Skeletal muscle cell (primary cell): ENCODE data around the gene CTSW.
A peak's percentile ranks its signal among the peaks of the same experiment; 100 is the strongest.

ENCODE experiments used
- DNase-seq: peaks from one replicate; pipeline ENCODE4 v3.0.0-alpha.2; 2010; ENCODE audit warnings: low read depth
- H3K4me3 ChIP-seq: 2 replicates; pipeline ENCODE4 v1.5.1; 2011; ENCODE audit warnings: low read depth, mild to moderate bottlenecking, control low read depth, low read length, moderate library complexity

CTSW gene

DNA sequence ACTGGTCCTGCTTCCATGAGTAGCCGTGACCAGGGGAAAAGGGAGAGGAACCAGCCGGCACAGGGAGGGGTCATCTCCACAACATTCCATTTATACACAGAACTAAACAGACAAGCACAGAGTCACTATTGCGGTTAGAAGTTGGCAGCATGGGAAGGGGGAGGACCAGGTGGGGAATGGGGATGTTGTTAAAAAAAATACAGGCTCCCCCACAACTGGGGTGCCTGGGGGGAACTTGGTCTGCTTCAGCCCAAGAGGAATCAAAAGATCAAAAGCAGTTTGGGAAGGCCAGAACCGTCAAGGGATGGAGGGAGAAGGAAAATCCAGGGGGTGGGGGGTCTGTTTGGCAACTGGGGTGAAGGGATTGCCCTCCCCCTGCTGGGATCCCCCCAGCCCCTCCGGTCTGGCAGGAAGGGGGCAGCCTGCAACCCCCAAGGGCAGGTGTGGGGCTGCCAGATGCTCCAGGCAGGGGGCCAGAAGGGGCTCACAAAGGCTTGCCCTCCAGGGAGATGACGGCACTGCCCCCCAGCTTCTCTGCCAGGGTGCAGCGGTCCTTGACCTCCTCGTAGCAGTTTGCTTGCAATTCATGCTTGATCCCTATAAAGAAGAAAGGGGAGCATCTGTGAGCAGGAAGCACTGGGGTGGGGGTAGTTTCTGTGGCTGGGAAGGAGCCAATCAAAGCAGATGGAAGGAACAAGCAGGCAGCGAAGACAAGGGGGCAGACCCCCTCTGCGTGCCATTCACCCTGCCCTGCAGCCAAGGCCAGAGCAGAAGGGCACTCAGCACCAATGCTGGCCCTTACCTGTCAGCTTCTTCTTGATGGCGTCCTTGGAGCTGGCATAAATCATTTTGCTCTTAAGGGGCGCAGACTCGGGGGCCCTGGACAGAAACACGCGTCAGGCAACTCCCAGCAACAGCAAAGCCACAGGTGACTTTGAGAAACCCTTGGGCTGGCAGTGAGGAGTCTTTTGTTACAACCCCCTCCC is 24.5 kb upstream of the CTSW start:
- no peak overlapping the region for H3K4me3 ChIP-seq
- DNase-seq, result no peak

DNA sequence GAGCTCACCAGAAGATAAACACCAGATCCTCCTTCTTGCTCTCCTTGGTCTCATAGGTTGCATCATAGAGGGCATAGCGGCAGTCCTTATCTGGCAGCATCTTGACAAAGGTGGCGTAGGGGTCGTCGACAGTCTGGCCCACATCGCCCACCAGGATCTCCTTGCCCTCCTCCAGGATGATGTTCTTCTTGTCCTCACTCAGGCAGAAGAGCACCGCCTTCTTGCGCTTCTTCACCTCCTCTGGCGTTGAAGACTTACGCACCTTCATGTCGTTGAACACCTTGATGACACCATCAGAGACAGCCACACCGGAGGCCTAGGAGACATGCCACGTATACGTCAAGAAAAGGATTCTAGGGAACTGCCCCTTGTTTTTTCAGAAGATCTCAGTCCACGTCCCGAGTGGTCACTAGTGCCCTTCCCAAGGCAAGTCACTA is 23.7 kb upstream of the CTSW start:
- peak overlapping the region; percentile 97 for H3K4me3 ChIP-seq
- DNase-seq, result no peak

DNA sequence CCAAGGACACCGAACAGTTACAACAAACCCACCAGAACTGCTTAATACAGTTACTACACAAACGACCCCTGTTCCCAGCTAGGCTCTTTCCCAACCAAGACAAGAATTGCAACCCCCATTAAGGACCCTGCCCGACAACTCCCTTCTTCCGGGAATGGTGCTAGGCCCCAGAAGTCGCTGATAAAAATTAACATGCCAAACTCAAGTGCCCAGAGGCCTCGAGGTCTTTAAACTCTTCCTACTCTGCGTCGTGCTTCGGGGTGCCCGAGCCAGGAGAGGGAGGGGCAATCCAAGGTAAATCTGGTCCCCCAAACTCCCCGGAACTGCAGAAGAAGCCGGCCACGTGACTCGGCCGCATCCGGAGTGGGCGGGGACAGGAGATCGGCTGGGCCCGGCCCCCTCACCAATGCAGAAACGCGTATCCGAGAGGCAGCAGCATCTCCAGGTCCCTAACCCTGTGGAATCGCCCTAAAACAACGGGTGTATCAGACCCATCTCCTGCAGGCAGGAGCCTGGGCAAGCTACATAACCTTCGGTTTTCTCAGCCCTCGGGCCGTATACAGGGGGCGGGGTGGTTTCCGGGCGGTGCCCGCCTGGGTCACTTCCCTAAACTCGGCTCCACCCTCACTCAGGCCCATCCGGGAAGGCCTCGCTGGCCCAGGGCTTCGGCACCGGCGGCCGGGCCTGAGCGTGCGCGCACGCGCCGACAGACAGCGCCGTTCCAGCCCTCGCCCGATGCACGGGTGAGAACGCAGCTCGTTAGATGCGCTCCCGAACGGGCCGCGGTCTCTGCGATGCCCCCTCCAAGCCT is 22.7 kb upstream of the CTSW start:
- DNase-seq, result no peak

DNA sequence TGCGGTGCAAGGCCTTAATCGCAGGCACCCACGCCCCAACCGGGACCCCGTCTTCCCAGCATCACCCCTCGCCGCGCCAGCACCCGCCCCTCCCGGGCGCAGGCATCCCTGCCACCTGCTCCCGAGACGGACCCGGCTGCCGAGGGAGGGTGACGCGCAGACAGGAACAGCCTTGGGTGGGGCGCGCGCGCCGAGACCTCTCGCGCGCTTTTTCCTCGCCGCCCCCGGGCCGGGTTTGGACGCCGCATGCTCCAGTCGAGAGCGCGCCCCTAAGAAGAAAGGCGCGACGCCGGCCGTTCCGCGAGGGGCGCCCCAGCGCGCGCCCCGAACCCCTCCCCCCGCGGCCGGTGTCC is 22.2 kb upstream of the CTSW start:
- DNase-seq, result no peak
- peak overlapping the region; percentile 97 for H3K4me3 ChIP-seq

More for the DNA sequence above, 22.7 kb upstream of the CTSW start:
- peak overlapping the region; percentile 97 for H3K4me3 ChIP-seq

DNA sequence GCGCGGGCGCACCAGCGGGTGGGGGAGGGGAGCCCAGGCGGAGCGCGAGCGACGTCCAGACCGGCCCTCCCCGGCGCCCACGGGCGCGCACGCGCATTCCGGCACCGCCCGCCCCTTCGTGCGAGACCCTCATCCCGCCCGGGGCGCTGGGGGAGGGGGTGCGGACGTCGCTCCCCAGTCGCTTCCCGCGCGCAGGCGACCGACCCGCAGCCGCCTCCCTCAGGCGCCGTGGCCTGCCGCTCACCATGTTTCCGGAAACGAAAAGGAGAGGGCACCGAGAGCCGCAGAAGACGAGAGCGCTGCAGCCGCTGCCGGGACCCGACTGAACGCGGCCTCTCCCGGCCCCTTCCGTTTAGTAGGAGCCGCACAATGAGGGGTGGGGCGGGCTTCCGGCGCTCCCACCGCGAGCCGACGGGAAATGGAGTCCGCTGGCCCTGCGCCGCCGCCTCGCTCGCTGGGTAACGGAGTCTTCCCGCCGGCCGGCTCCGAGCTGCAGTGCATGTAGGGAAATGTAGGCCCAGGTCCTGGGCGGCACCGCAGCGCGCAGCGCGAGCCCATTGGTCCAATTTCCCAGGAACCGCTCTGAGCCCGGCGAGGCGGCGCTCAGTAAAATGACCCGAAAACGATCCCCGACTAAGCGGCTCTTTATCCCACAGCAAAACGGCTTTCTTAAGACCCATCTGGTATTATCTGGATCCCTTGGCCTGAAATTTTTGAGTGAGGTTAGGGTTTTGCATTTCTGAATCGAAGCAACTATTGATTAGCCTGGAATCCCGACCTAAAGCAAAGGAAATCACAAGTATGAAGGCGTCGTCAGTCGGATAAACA is 21.6 kb upstream of the CTSW start, which contains the start of gene CFL1:
Gene CFL1, minus strand, starts transcription at position 328 of the 828 bp plus-strand sequence. Its CDS starts 81 bp downstream, at position 247.
- DNase-seq, result peak; percentile 93
- H3K4me3 ChIP-seq, result peak within 1 kb of the TSS; percentile 97

DNA sequence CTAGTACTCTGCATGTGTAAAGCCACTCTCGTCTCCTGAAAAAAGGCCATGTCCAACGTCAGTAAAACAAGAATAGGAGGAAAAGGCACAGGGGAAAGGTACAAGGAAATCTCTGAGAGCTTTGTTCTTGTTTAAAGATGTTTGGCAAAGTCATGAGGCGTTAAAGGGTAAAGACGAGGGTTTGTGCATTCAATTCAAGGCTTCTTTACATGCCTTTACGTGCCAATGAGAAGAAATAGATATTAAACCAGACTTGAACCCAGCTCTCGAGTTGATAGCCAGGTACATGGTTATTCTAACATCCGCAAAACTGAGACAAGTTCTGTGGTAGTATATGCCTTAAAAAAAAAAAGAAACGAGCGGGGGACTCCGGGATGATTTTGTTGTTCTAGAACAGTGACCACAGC is 21.0 kb upstream of the CTSW start:
- peak overlapping the region; percentile 97 for H3K4me3 ChIP-seq
- no peak for DNase-seq

DNA sequence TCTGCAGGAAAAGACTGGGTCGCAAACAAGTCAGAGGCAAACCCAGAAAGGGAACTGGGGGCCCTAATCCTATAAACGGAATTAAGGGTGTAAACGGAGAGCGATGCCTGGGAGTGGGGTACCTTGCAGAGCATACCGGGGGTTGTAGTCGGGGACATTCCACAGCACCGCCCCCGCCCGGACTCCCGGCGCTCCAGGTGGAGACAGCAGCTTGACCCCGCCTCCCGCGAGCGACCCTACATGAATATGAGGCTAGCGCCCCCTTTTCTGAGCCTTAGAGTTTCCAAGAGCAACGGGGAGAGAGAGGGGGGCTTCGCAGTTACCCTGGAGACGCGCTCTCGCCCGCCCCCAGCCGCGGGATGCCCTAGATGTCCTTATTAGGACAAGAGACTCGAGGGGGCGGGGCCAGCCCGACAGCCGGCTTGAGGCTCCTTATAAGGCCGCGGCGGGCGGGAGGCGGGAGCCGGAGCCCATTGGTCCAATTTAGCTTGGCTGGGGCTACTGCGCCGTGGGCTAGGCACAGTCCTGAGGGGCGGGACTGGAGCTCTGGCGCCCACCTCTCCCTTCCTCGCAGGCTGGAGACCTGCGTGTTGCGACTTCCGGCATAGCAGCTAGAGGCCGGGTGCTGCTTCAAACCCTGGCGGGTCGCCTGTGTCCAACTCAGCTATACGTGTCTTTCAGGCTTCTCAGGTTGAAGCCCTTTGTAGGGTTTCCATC is 20.4 kb upstream of the CTSW start:
- H3K4me3 ChIP-seq, result peak overlapping the region; percentile 97
- DNase-seq, result peak; percentile 94

DNA sequence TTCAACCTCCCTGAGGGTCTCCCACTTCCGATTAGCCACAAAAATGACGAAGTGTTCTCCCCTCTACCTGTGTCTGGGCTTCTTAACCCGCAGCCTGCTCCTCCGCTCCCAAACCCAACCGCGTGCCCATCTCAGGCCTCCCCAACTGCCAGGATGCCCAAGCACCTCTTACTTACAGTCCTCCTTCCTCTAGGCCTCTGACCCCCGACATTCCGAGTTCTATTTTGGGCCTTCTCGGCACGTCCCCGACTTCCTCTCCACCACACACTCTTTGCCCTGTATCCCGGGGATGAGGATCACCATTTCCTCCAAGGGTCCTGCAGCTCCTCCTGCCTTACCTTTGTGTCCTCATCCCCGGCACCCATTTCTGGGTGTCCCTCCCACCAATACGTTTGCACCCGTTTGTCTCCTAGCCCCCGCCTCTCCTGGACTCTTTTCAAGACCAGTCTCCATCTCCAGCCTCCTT is 19.8 kb upstream of the CTSW start:
- no peak for DNase-seq
- H3K4me3 ChIP-seq, result peak overlapping the region; percentile 97

DNA sequence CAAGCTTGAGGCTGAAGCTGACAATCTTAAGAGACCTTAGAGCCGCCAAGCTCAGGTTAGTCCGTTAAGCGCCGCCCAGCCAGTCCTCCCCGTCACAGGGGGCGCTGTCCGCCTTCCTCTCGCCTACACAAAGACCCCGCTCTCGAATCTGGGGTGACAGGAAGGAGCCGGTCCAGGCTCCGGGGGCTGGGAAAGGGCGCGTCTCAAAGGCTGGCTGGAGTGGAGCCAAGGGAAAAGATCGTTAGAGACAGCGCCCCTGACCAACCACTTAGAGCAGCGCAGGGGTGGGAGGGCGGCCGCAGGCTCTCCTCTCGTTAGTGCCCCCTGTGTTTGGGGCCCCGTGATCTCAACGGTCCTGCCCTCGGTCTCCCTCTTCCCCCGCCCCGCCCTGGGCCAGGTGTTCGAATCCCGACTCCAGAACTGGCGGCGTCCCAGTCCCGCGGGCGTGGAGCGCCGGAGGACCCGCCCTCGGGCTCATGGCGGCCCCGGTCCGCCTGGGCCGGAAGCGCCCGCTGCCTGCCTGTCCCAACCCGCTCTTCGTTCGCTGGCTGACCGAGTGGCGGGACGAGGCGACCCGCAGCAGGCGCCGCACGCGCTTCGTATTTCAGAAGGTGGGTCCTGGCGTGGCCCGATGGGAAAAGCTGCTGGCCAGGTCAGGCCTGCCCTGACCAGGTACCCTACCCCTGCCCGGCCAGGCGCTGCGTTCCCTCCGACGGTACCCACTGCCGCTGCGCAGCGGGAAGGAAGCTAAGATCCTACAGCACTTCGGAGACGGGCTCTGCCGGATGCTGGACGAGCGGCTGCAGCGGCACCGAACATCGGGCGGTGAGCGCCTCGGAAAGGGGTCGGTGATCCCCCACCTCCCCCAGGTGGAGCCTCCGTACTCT is 19.1 kb upstream of the CTSW start, which contains the start of gene MUS81:
Gene MUS81, plus strand, starts transcription at position 156 of the 887 bp plus-strand sequence. Its CDS starts 321 bp downstream, at position 477.
- DNase-seq, result peak; percentile 95
- peak within 1 kb of the TSS; percentile 97 for H3K4me3 ChIP-seq

DNA sequence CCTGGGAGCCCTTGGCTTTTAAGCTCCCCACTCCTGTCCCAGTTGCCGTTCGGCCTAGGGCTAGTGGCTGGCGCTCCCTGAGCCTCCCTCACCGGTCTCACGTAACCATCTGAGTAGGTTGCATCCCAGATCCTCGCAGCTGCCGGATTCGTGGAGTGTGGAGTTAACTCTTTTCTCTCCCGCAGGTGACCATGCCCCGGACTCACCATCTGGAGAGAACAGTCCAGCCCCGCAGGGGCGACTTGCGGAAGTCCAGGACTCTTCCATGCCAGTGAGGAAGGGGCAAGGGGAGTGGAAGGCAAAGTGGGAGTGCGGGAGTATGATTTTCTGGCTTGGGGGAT is 18.5 kb upstream of the CTSW start:
- DNase-seq, result no peak
- H3K4me3 ChIP-seq, result peak overlapping the region; percentile 97

DNA sequence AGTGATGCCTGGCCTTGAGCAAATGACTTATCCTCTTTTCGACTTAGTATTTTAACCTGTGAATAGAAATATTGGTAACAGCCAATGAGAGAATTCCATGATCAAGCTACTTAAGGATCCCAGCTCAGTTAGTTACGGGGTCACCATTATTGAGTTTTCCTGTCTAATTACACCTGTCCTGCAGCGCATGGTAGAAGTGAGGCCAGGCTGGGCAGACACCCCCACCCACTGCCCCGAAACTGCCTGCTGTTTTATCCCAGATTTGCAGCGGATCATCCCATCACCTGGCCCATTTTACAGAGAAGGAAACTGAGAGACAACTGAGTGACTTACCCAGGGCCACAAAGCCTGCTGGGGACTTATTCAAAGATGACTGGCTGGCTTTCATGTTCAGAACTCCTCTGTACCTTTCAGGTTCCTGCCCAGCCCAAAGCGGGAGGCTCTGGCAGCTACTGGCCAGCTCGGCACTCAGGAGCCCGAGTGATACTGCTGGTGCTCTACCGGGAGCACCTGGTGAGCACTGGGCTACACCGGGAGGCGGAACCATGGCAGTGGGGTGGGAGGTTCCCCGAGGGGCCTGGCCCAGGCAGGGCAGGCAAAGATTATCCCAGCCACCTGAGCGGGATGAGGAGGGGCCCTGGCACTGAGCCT is 18.0 kb upstream of the CTSW start:
- no peak for DNase-seq
- H3K4me3 ChIP-seq, result peak overlapping the region; percentile 97

DNA sequence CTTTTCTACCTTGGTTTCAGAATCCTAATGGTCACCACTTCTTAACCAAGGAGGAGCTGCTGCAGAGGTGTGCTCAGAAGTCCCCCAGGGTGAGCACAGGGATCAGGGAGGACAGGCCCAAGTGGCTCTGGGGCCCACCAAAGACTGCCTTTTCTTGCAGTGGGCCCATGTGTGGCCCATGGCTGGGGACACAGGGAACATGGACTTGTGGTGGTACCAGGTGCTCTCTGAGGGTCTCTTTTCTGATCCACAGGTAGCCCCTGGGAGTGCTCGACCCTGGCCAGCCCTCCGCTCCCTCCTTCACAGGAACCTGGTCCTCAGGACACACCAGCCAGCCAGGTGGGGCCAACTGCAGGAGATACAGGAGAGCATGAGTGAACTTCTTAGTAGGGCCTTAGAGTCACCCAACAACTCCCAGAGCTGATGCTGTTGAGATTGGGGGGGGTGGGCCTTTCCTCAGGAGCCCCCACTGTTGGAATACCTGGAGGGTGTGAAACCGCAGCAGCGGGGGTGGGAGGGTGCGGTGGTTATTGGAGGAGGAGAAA is 17.4 kb upstream of the CTSW start:
- DNase-seq, result no peak
- no peak overlapping the region for H3K4me3 ChIP-seq

DNA sequence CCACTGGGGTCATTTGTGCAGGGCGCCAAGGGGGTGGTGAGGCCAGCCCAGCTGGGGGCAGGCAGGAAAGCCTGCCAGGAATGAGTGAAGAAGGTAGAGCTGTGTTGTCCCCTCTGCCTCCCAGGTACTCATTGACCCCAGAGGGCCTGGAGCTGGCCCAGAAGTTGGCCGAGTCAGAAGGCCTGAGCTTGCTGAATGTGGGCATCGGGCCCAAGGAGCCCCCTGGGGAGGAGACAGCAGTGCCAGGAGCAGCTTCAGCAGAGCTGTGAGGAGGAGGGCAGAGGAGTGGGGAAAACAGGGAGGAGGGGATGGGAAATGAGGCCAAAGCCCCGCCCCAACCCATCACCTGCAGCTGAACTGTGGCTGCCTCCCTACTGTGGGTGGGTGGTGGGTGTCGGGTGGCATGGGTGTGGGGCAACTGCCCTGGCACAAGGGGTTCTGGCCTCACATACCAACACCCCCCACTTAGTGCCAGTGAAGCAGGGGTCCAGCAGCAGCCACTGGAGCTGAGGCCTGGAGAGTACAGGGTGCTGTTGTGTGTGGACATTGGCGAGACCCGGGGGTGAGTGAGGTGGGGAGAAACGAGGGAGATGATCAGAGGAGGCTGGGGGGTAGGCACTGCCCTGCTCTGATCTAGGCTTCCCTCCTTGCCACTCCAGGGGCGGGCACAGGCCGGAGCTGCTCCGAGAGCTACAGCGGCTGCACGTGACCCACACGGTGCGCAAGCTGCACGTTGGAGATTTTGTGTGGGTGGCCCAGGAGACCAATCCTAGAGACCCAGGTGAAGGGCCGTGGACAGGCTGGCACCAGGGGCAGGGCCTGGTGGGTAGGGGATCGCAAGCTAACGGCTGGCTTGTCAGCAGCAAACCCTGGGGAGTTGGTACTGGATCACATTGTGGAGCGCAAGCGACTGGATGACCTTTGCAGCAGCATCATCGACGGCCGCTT is 16.4 kb upstream of the CTSW start:
- no peak for DNase-seq
- no peak overlapping the region for H3K4me3 ChIP-seq

DNA sequence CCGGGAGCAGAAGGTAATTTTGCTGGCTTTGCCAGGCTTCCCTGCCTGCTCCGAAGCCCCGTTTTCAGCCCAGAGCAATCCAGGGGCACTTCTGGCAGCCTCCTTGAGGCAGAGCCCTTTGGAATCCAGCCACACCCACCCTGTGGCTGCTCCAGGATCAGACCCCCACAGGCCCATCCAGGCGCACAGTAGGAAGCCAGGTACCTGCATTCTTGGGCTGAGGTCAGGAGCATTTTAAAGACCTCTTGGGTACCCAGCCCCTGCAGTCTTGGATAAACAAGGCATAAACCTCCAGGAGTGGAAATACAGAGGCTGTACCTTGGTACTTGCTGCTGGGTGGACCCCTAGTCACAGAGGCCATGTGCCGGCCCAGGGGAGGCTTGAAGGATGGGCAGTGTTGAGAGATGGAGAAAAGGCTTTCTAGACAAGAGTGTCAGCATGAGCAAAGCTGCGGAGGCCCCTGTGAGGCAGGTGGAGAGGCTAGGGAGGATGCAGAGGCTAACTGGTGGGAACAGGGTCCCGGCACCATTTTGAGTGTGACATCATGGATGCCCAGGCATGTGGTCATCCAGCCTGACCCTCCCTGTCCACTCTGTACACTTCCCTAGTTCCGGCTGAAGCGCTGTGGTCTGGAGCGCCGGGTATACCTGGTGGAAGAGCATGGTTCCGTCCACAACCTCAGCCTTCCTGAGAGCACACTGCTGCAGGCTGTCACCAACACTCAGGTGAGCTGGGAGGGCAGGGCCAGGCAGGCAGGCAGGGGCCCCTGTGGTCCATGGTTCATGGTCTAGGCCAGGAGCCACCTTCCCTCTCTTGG is 15.5 kb upstream of the CTSW start:
- H3K4me3 ChIP-seq, result no peak overlapping the region

More for the DNA sequence above, 15.5 kb upstream of the CTSW start:
- DNase-seq, result no peak
